Measurements from ENCODE around the gene GRID1. TPM values are rescaled to one million over a fixed set of nuclear protein-coding genes. Genes with fewer than 3 reads are reported as not detected.

The GRID1 gene
- total RNA-seq, 4 donors from 2014 or later, result 0.88 to 7.3 (median 4.1) TPM

DNA sequence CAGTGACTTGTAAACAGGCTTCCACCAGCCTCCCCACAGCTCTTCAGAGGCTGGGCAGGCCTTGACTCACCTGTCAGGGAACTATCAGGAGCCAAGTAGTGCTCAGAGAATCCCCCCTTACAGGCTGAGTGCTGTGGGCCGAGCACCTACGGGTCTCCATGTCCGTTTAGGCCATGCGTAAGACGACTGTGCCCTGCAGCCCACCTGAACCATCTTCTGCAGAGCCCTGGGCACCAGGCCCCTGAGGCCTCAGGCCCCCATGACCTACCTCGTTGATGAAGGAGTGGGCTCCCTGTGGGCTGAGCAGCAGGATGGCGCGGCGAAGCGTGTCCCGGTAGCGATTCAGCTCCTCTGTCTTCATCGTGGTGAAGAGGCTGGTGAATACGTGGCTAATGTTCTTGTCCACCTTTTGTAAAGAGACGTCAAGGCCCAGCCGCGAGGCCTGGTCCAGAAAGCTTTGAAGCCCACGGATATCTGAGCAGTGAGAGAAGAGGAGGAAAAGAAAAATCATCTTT lies 228.0 kb downstream of the GRID1 start:
- H3K9me3 ChIP-seq, result no peaks in the 10 kb centered on the region
- no peaks in the 10 kb centered on the region for H3K36me3 ChIP-seq
- TF ChIP-seq POLR2A (IDR thresholded peaks at IDR 0.05), result no peak
- TF ChIP-seq, protein P1, sequence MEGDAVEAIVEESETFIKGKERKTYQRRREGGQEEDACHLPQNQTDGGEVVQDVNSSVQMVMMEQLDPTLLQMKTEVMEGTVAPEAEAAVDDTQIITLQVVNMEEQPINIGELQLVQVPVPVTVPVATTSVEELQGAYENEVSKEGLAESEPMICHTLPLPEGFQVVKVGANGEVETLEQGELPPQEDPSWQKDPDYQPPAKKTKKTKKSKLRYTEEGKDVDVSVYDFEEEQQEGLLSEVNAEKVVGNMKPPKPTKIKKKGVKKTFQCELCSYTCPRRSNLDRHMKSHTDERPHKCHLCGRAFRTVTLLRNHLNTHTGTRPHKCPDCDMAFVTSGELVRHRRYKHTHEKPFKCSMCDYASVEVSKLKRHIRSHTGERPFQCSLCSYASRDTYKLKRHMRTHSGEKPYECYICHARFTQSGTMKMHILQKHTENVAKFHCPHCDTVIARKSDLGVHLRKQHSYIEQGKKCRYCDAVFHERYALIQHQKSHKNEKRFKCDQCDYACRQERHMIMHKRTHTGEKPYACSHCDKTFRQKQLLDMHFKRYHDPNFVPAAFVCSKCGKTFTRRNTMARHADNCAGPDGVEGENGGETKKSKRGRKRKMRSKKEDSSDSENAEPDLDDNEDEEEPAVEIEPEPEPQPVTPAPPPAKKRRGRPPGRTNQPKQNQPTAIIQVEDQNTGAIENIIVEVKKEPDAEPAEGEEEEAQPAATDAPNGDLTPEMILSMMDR (IDR thresholded peaks at IDR 0.05), result no peak
- intact Hi-C loops (cut with DNase I; ENCODE audit: low total_unique reads), result no loop called here
- no peak overlapping the region for H3K4me3 ChIP-seq
- H3K4me1 ChIP-seq, result no peaks in the 10 kb centered on the region
- H3K27ac ChIP-seq, result no peak overlapping the region
- no peaks in the 10 kb centered on the region for H3K27me3 ChIP-seq
- DNase-seq, result no peak

DNA sequence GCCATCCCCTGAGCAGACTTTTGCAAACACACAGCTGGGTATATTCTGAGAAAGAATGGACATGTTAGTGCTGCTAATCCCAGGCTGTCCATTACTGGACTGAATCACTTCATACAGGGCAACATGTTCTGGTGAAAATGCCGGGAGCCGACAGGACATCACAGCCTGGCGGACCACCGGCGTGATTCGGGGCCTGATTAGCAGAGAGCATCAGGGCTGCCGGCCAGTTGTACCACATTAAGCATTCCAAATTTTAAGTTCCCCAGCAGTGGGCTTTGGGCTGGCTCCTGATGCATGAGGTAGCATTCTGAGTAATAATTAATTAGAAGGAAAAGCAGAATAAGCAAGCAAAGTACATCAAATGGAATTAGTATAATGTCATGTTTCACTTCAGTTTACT lies 229.0 kb downstream of the GRID1 start:
- H3K4me3 ChIP-seq, result no peak overlapping the region
- TF ChIP-seq, protein P1 (IDR thresholded peaks at IDR 0.05), result no peak
- TF ChIP-seq POLR2A (IDR thresholded peaks at IDR 0.05), result no peak
- no peaks in the 10 kb centered on the region for H3K4me1 ChIP-seq
- no peaks in the 10 kb centered on the region for H3K36me3 ChIP-seq
- no peak for DNase-seq
- intact Hi-C loops (cut with DNase I; ENCODE audit: low total_unique reads), result no loop called here
- H3K27me3 ChIP-seq, result no peaks in the 10 kb centered on the region
- no peak overlapping the region for H3K27ac ChIP-seq
- no peaks in the 10 kb centered on the region for H3K9me3 ChIP-seq

DNA sequence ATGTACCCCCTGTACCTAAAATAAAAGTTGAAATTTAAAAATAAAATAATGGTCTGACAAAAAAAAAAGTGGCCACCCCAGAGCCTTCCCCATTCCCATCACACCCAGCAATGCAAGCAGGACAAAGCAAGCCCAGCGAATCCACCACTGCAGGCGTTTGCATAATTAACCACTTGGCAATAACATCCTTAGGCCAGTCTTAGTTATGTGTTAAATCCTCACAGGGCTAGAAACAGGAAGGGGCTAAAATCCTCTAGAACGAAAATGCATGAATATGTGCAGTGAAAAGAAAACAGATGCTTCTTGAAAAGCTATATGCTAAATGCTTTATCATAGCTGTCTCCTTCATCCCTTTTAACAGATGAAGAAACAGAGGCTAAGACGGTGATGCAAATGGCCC lies 229.7 kb downstream of the GRID1 start:
- H3K4me1 ChIP-seq, result no peaks in the 10 kb centered on the region
- H3K27me3 ChIP-seq, result no peaks in the 10 kb centered on the region
- intact Hi-C loops (cut with DNase I; ENCODE audit: low total_unique reads), result no loop called here
- TF ChIP-seq POLR2A (IDR thresholded peaks at IDR 0.05), result no peak
- TF ChIP-seq, protein P1 (IDR thresholded peaks at IDR 0.05), result no peak
- H3K9me3 ChIP-seq, result no peaks in the 10 kb centered on the region
- H3K4me3 ChIP-seq, result no peak overlapping the region
- H3K36me3 ChIP-seq, result no peaks in the 10 kb centered on the region
- H3K27ac ChIP-seq, result no peak overlapping the region
- no peak for DNase-seq

DNA sequence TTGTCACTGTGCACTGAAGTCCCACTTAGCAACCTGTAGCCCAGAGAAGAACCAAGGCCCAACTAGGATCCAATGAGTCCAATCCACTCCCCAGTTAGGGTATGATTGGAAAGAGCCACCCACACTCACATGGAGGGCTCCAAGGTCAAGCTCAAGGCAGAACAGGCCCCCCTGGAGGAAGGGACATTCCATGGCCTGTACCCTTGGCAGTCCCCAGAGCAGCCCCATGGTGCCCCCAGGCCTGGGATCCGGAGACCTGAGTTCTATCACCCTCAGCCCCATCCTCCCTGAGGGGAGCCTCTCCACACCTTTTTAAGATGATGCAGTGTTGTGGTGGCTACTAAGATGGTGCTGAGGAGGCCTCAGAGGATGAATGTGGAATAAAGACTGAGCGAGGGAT lies 231.4 kb downstream of the GRID1 start:
- intact Hi-C loops (cut with DNase I; ENCODE audit: low total_unique reads), result no loop called here
- H3K9me3 ChIP-seq, result no peaks in the 10 kb centered on the region
- H3K36me3 ChIP-seq, result no peaks in the 10 kb centered on the region
- TF ChIP-seq POLR2A (IDR thresholded peaks at IDR 0.05), result no peak
- TF ChIP-seq, protein P1 (IDR thresholded peaks at IDR 0.05), result no peak
- no peak for DNase-seq
- no peaks in the 10 kb centered on the region for H3K27me3 ChIP-seq
- no peak overlapping the region for H3K4me3 ChIP-seq
- H3K27ac ChIP-seq, result no peak overlapping the region
- H3K4me1 ChIP-seq, result no peaks in the 10 kb centered on the region

DNA sequence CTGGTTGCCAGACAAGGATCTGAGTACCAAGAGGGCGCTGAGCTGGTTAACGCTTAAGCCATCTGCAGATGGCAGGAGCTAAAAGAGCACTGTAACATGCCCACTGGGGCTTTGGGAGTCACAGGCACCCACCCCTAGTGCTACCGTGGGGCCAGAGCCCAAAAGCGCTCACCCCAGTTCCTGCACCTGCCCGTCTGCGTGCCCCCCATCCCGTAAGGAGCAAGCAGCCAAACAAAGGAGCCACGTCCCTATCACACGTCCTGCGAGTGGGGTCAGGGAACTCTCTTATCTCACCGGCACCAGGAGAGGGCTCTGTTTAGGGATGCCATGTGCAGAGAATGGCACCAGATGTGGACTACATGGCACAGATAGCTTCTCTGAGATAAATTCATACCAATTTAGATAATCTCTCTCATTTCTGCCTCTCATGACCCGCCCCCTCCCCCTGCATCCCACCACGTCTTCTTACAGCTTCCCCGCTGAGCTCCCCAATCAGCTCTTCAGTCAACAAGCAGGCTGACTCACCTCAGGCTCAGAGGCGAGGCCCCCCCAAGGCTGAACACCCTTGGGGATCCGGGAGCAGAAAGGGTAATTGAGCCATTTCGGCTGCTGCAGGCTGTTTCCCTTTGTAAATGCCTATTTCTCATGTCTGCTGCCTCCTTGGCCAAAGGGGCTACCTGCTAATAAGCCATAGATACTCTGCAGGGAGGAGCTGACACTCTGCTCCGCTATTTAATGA lies 235.7 kb downstream of the GRID1 start:
- H3K4me3 ChIP-seq, result no peak overlapping the region
- intact Hi-C loops (cut with DNase I; ENCODE audit: low total_unique reads), result no loop called here
- no peak for DNase-seq

More for the DNA sequence above, 235.7 kb downstream of the GRID1 start:
- no peak overlapping the region for H3K27ac ChIP-seq
- no peaks in the 10 kb centered on the region for H3K36me3 ChIP-seq
- no peaks in the 10 kb centered on the region for H3K4me1 ChIP-seq
- H3K27me3 ChIP-seq, result no peaks in the 10 kb centered on the region
- H3K9me3 ChIP-seq, result no peaks in the 10 kb centered on the region
- TF ChIP-seq, protein P1 (IDR thresholded peaks at IDR 0.05), result no peak
- no peak for TF ChIP-seq POLR2A (IDR thresholded peaks at IDR 0.05)
